Parathyroid adenoma (tissue), 2 donors: ENCODE data around the gene CA5A.
"Not testable (repeated sequence)": the region's sequence is repeated elsewhere in the genome, so short reads cannot be mapped to it uniquely, and the experiment has no call there.

ENCODE experiments used
- H2AFZ ChIP-seq: fragments of 300-600 bp; sonication (generic); one replicate; pipeline ENCODE4 v1.7.0; 2017; ENCODE audit warnings: antibody characterized with exemption, mild to moderate bottlenecking
- H3K27ac ChIP-seq: fragments of 300-600 bp; sonication (generic); one replicate; pipeline ENCODE4 v1.7.0; 2017
- H3K27me3 ChIP-seq: fragments of 300-600 bp; sonication (generic); one replicate; pipeline ENCODE4 v1.7.0; 2017; ENCODE audit warnings: low read length; ENCODE audit not compliant: control insufficient read depth, insufficient read depth
- H3K36me3 ChIP-seq: fragments of 300-600 bp; sonication (generic); one replicate; pipeline ENCODE4 v1.7.0; 2017; ENCODE audit warnings: low read length; ENCODE audit not compliant: control insufficient read depth, insufficient read depth
- H3K4me1 ChIP-seq: fragments of 300-600 bp; sonication (generic); one replicate; pipeline ENCODE4 v1.7.0; 2017; ENCODE audit warnings: control low read depth
- H3K4me2 ChIP-seq: fragments of 300-600 bp; sonication (generic); one replicate; pipeline ENCODE4 v1.7.0; 2017; ENCODE audit warnings: low read length
- H3K4me3 ChIP-seq: fragments of 300-600 bp; sonication (generic); one replicate; pipeline ENCODE4 v1.7.0; 2017; ENCODE audit warnings: low read depth, low read length
- H3K79me2 ChIP-seq: fragments of 300-600 bp; sonication (generic); one replicate; pipeline ENCODE4 v1.7.0; 2017; ENCODE audit warnings: control low read depth
- H3K9ac ChIP-seq: fragments of 300-600 bp; sonication (generic); one replicate; pipeline ENCODE4 v1.7.0; 2017; ENCODE audit warnings: mild to moderate bottlenecking
- H3K9me3 ChIP-seq: fragments of 300-600 bp; sonication (generic); one replicate; pipeline ENCODE4 v1.7.0; 2017; ENCODE audit warnings: low read length; ENCODE audit not compliant: control insufficient read depth
- TF ChIP-seq, protein P1 (sequence below): fragments of 300-600 bp; sonication (generic); IDR thresholded peaks from one replicate; pipeline ENCODE4 v1.7.0; 2017; ENCODE audit warnings: antibody characterized with exemption, mild to moderate bottlenecking
- donor health status: primary hyperparathyroidism.

CA5A gene

DNA sequence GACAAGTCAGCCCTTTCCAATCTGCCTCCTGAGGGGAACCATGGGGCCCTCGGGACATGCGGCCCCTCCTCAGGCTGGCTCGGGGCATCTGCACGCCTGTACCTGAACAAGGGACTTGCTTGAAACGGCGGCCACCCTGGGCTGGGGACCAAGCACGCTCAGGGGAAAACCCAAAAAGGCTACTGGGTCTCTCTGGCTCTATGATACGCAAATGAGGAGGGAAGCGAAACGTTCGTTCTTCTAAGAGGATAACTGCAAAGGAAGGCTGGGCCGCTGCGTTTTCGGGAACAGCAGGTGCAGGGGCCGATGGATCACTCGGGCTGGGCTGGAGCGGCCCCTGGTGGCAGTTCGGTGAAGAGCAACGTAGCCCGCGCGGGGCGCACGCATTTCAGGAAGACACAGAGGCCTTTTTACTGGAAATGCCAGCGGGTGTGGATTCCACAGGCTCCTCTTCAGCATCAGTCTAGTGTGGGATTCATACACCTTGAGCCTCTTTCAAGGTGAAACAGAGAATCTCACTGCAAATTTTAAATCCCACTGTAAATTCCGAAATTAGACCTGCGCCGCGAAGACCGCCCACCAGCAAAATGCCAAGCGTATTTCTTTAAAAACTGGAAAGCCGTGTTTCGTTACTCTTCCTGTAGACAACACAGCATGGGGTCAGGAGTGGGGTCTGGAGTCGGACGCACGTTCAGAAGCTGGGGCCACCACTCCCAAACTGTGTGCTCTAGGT, 27.0 kb downstream of the CA5A start:
- not testable (repeated sequence) for H3K9me3 ChIP-seq, H2AFZ ChIP-seq, H3K4me2 ChIP-seq, H3K9ac ChIP-seq, H3K27me3 ChIP-seq, H3K27ac ChIP-seq, H3K4me3 ChIP-seq, H3K36me3 ChIP-seq, H3K79me2 ChIP-seq, H3K4me1 ChIP-seq
- TF ChIP-seq, protein P1, sequence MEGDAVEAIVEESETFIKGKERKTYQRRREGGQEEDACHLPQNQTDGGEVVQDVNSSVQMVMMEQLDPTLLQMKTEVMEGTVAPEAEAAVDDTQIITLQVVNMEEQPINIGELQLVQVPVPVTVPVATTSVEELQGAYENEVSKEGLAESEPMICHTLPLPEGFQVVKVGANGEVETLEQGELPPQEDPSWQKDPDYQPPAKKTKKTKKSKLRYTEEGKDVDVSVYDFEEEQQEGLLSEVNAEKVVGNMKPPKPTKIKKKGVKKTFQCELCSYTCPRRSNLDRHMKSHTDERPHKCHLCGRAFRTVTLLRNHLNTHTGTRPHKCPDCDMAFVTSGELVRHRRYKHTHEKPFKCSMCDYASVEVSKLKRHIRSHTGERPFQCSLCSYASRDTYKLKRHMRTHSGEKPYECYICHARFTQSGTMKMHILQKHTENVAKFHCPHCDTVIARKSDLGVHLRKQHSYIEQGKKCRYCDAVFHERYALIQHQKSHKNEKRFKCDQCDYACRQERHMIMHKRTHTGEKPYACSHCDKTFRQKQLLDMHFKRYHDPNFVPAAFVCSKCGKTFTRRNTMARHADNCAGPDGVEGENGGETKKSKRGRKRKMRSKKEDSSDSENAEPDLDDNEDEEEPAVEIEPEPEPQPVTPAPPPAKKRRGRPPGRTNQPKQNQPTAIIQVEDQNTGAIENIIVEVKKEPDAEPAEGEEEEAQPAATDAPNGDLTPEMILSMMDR: peak; percentile 72

DNA sequence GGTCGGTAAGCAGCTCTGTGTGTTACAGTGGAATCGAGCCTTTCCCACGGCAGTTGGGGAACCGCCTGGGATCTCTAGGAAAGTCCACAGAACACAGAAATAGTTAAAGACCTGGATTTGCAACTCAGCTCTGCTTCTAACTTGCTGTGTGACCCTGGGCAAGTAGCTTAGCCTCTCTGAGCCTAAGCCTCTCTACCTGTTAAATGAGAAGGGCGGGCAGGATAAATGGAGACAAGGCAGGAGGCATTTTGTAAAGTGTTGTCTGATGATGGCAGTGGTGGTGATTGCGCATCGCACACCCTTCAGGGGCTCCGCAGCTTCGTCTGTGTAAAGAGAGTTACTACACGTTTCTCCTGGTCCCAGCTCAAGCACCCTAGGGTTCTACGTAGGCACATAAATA, 28.2 kb downstream of the CA5A start:
- H2AFZ ChIP-seq, H3K4me2 ChIP-seq, H3K9ac ChIP-seq, H3K4me3 ChIP-seq, H3K9me3 ChIP-seq, H3K27ac ChIP-seq, H3K27me3 ChIP-seq, H3K4me1 ChIP-seq, H3K36me3 ChIP-seq, H3K79me2 ChIP-seq: not testable (repeated sequence)

DNA sequence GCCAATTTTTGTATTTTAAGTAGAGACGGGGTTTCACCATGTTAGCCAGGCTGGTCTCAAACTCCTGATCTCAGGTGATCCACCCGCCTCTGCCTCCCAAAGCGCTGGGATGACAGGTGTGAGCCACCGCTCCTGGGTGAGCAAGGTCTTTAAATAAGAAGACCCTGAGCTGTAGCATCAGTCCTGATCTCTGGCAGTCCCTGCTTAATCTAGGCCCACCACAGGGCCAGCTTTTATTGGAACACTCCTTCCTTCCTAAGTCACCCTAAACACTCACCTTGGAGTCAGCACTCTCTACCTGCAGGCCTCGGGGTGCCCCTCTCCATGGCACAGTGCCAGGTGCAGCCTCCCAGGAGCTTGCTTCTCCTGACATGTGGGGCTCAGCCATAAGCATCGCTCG, 30.8 kb downstream of the CA5A start:
- H3K9ac ChIP-seq, H3K4me2 ChIP-seq, H3K79me2 ChIP-seq, H3K27me3 ChIP-seq, H3K27ac ChIP-seq, H3K9me3 ChIP-seq, H3K36me3 ChIP-seq, H3K4me1 ChIP-seq, H3K4me3 ChIP-seq, H2AFZ ChIP-seq: not testable (repeated sequence)

DNA sequence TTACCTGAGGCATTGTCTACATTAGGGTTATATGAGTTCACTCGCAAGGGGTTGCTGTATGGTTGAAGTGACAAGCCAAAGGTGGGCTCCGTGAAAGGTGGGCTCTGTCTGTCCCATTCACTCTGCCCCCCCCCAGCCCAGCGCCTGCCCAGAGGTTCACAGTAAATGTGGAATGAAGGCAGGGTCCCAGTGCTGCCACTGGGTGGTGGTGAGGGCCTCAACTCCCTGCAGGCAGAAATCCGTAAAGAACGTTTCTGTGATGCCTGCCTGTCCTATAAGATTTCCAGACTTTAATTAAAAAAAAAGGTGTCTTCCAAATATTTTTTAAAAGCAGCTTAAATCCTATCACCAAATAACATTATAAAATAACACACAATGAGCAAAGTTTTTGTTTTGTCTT, 31.4 kb downstream of the CA5A start:
- H3K27ac ChIP-seq, H3K9ac ChIP-seq, H2AFZ ChIP-seq, H3K27me3 ChIP-seq, H3K4me1 ChIP-seq, H3K36me3 ChIP-seq, H3K4me3 ChIP-seq, H3K9me3 ChIP-seq, H3K4me2 ChIP-seq, H3K79me2 ChIP-seq: not testable (repeated sequence)

DNA sequence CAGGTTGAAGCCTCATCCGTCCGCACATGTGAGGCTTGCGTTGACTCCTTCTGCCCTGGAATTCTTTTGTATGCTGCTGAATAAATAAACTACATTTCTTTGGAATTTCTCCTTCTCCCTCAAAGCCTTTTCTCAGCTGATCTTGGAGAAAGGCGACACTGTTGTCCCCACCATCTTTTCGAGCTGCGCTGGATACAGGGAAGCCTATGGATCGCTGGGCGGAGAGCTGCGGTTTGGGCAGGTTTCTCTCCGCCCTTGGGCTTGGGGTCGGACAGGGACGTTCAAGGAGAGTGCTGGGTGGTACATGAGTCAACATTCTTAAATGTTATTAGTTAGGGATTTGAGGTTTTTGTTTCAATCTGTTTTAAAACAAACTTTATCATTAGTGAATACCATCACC, 35.8 kb downstream of the CA5A start:
- H3K79me2 ChIP-seq, H3K27me3 ChIP-seq, H3K27ac ChIP-seq, H3K4me3 ChIP-seq, H3K9me3 ChIP-seq, H3K9ac ChIP-seq, H2AFZ ChIP-seq, H3K4me1 ChIP-seq, H3K4me2 ChIP-seq, H3K36me3 ChIP-seq: not testable (repeated sequence)

DNA sequence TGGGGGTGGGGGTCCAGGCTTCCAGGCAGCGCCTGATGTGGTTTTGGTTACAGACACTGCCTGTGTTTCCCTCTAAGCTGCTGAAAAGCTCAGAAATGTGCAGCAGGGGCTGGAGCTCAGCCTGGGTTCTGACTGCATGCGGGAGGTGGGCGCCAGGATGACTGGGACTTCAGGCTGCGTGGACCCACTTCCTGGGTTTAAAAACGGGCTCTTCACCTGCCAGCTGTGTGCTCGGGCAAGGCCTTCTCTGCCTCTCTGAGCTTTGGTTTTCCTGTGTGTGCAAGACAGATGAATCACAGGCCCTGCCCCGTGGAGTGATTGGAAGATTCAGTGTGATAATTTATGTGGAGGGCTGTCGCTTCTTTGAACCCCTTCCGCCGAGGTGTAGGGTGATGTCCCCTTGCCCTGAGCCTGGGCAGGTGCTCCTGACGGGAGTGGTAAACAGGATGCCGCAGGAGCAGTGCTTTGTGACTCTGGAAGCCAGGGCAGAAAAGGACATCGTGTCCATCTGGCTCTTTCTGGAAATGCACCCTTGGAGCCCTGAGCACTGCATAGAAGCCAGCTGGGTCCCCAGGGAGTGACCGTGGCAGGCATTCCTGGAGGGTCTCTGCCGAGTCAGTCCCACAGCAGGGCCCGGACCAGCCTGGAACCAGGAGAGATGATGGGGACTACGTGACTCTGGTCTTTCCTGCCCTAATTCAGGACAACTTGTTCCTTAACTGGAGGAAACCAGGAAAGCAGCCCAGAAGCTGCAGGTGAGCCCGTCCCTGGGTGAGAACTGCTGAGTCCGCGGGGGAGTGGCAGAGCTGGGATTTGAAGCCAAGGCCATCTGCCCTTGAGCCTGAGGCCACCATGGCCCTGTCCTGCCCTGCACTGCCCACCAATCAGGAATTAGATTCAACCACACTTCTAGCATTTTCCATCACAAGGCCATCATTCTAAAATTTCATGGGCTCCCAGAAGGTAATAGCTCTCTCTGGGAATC, 38.5 kb downstream of the CA5A start:
- no peak overlapping the region for H2AFZ ChIP-seq
- TF ChIP-seq, protein P1: no peak
- no peaks in the 10 kb centered on the region for H3K36me3 ChIP-seq
- no peak overlapping the region for H3K27ac ChIP-seq
- no peaks in the 10 kb centered on the region for H3K27me3 ChIP-seq
- no peaks in the 10 kb centered on the region for H3K4me1 ChIP-seq
- no peak overlapping the region for H3K4me2 ChIP-seq
- no peaks in the 10 kb centered on the region for H3K9me3 ChIP-seq
- H3K9ac ChIP-seq: no peak overlapping the region
- H3K4me3 ChIP-seq: no peak overlapping the region
- H3K79me2 ChIP-seq: no peaks in the 10 kb centered on the region

DNA sequence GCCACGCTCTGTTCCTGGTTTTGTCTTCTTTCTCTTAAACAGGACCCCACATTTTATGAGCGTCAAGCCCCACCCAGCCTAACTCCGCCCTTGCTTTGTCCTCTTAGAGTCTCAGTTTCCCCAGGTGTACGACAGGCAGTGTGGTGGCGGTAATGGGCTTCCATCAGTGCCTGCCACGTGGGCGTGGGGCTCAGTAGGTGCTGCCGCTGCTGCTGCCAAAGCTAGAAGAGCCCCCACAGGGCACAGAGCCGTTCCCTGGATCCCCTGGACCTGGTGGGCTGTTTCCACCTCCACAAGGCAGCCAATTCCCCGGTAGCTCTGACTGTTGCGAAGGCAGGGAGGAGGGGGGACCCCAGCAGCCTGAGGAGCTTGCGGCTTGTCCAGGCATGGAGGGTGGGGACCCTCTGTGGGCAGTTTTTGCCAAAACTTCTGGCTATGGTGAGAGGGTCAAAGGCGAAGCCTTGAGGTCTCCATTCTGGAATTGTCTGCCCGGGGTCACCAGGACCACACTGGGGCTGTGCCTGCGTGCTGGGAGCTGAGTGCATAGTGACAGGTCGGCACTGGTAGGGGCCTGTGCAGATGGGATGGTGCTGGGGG, 39.3 kb downstream of the CA5A start:
- not testable (repeated sequence) for H3K9me3 ChIP-seq, H3K9ac ChIP-seq, H3K4me3 ChIP-seq, H3K27me3 ChIP-seq, H3K27ac ChIP-seq, H3K36me3 ChIP-seq, H3K4me2 ChIP-seq, H3K79me2 ChIP-seq, H2AFZ ChIP-seq, H3K4me1 ChIP-seq

DNA sequence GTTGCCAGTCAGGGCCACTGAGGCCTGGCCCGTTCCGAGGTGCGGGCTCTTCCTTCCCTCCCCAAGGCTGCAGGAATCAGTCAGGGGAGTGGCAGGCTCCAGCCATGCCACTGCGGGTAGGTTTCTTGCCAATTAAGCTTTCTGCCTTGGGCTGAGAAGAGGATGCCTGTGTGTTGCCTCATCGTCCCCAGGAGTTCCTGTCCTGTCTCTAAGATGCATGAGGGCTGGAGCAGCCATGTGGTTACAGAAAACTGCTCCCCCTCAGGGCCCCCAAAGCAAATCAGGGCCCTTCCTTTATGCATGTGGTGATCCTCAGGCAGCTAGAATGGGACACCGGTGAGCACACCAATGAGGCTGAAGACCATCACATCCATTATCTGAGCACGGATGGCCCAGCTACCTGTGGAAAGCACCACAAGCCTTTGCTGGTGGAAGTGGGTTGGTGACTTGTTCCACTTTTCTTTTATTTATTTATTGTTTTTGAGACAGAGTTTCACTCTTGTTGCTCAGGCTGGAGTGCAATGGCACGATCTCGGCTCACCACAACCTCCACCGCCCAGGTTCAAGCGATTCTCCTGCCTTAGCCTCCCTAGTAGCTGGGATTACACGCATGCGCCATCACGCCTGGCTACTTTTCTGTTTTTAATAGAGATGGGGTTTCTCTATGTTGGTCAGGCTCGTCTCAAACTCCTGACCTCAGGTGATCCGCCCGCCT, 40.0 kb downstream of the CA5A start:
- not testable (repeated sequence) for H3K36me3 ChIP-seq, H3K27ac ChIP-seq, H2AFZ ChIP-seq, H3K4me1 ChIP-seq, H3K4me3 ChIP-seq, H3K9me3 ChIP-seq, H3K27me3 ChIP-seq, H3K9ac ChIP-seq, H3K4me2 ChIP-seq, H3K79me2 ChIP-seq
